ENCODE measurements around the gene PAM.

Gene PAM

DNA sequence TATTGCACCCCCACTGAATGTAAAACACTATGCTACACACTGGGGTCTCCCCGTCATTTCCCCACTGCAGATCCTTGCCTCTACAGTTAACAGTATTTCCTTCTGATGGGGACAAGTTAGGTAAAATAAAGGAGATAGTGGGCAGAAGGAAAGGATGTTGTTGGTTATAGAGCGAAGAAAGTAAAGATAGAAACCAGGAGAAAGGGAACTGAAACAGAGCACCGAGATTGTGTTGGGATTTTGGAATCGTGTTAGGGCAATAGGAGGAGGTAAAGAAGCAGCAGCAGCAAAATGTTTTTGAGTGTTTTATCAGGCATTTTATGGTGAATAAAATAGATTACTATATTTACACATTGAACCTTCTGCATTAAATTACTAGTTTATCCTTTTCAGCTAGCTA lies 60.0 kb downstream of the PAM start:
- H3K9ac ChIP-seq (ENCODE audit: low read length), result no peak overlapping the region
- no peaks in the 10 kb centered on the region for H3K36me3 ChIP-seq (ENCODE audit: control insufficient read depth, insufficient read depth, low read length)
- no peaks in the 10 kb centered on the region for H3K27me3 ChIP-seq (ENCODE audit: control insufficient read depth, insufficient read depth, low read length)
- H3K4me1 ChIP-seq (ENCODE audit: control insufficient read depth, insufficient read depth, low read length), result peaks cover 4% of the 10 kb centered on the region; the same call in 1 of the 2 replicates
- no peaks in the 10 kb centered on the region for H3K9me3 ChIP-seq (ENCODE audit: control insufficient read depth, insufficient read depth, low read depth, low read length)
- no peak overlapping the region for H3K4me3 ChIP-seq (ENCODE audit: low read depth, low read length)
- H3K27ac ChIP-seq (ENCODE audit: low read depth, low read length), result no peak overlapping the region

DNA sequence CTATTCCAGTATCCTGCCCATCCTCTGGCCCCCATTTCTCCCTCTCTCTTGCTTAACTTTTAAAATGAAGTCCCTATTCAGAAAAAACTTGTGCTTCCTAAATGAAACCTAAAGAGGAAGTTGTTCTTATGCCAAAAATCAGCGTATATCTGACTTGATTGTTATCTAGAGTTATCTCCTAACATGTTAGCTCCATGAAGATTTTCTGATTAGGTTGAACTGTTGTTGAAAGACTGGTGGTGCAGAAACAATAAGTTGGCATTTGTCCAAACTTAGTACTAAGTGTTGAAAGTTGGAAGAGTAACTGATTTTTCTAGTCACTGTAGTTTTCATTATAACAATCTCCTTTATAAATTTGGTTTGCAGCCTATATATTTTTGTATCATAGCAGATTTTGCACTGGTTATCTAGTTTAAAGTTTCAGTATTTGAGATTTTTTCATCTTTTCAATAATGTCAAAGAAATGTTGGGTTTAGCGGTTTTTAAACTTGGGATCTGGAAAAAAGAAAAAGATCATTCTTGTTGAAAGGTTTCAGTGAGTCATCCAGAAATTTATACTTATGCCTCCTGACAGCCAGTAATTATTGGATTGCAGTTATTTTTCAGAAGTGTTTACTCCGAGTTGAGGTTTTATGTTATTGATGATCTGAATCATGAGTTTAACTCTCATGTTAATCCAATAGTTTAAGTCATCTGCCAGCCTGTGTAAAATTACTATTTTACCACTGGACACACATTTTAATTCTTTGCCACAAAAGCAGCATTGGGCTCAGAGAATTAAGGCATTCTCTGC lies 60.6 kb downstream of the PAM start:
- H3K27me3 ChIP-seq (ENCODE audit: control insufficient read depth, insufficient read depth, low read length), result no peaks in the 10 kb centered on the region
- H3K9ac ChIP-seq (ENCODE audit: low read length), result no peak overlapping the region
- no peak overlapping the region for H3K4me3 ChIP-seq (ENCODE audit: low read depth, low read length)
- H3K27ac ChIP-seq (ENCODE audit: low read depth, low read length), result no peak overlapping the region
- no peaks in the 10 kb centered on the region for H3K9me3 ChIP-seq (ENCODE audit: control insufficient read depth, insufficient read depth, low read depth, low read length)
- no peaks in the 10 kb centered on the region for H3K36me3 ChIP-seq (ENCODE audit: control insufficient read depth, insufficient read depth, low read length)
- H3K4me1 ChIP-seq (ENCODE audit: control insufficient read depth, insufficient read depth, low read length), result peaks cover 4% of the 10 kb centered on the region; the same call in 1 of the 2 replicates

DNA sequence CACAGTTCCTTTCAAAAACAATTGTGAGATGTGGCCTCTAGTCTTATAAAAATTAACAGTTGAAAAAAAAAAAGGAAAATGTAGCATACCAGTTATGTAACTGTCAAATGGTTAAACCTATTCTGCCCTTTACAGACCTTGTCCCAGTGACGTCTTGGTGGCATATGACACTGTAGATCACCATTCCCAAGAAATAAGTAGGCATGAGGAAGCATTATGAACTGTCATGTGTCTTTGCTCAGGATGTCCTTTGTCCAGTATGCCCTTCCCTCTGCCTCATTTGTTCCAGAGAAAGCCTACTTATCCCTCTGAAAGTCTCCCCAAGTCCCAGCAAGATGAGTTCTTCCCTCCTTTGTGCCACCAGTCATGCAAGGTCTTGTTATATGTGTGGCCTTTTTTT lies 63.2 kb downstream of the PAM start:
- Histone ChIP-seq H3K9me3 (ENCODE audit: control insufficient read depth, insufficient read depth, low read depth, low read length) (no peaks in the 10 kb centered on the region), H3K36me3 (ENCODE audit: control insufficient read depth, insufficient read depth, low read length) (no peaks in the 10 kb centered on the region), H3K9ac (ENCODE audit: low read length) (no peak overlapping the region), H3K27ac (ENCODE audit: low read depth, low read length) (no peak overlapping the region), H3K4me1 (ENCODE audit: control insufficient read depth, insufficient read depth, low read length) (peaks cover 4% of the 10 kb centered on the region; the same call in 1 of the 2 replicates), H3K27me3 (ENCODE audit: control insufficient read depth, insufficient read depth, low read length) (no peaks in the 10 kb centered on the region), H3K4me3 (ENCODE audit: low read depth, low read length) (no peak overlapping the region)

DNA sequence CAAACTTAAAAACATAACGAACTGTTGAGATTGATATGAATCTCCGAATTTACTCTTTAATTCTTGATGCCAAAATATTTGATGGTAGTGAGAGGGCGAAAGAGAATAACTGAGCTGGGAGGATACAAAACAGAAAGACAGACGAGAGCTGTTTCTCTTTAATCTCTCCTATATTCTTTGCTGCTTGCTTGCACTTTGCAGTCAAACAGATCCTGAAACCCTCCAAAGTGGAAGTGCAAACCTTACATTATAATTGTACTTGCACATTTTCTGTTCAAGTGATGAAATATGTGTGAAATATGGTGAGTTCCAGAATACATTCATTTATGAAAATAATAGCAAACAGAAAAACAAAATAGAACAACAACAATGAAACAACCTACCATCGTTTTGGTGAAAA lies 63.8 kb downstream of the PAM start:
- no peak overlapping the region for H3K9ac ChIP-seq (ENCODE audit: low read length)
- no peaks in the 10 kb centered on the region for H3K36me3 ChIP-seq (ENCODE audit: control insufficient read depth, insufficient read depth, low read length)
- H3K9me3 ChIP-seq (ENCODE audit: control insufficient read depth, insufficient read depth, low read depth, low read length), result no peaks in the 10 kb centered on the region
- H3K27me3 ChIP-seq (ENCODE audit: control insufficient read depth, insufficient read depth, low read length), result no peaks in the 10 kb centered on the region
- no peak overlapping the region for H3K4me3 ChIP-seq (ENCODE audit: low read depth, low read length)
- H3K27ac ChIP-seq (ENCODE audit: low read depth, low read length), result no peak overlapping the region
- H3K4me1 ChIP-seq (ENCODE audit: control insufficient read depth, insufficient read depth, low read length), result peaks cover 4% of the 10 kb centered on the region; the same call in 1 of the 2 replicates

DNA sequence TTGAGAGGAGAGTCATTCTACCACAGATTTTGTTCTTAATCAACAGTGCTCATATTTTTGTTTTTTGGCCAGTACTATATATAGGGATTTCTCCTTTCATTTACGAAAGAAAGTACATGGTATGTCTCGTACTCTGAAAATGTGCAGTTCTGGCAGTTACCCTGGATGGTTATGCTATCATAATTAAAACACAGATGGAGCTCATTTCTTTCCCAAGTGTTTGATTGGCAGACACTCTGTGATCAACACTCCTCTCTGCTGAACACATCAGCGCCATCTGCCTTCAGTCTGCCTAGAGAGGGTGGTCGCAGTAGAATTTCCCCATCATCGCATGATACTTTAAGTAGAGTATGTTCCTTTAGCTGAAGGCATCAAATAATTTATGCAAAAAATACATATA lies 64.5 kb downstream of the PAM start:
- H3K4me1 ChIP-seq (ENCODE audit: control insufficient read depth, insufficient read depth, low read length), result peaks cover 4% of the 10 kb centered on the region; the same call in 1 of the 2 replicates
- H3K9me3 ChIP-seq (ENCODE audit: control insufficient read depth, insufficient read depth, low read depth, low read length), result no peaks in the 10 kb centered on the region
- no peaks in the 10 kb centered on the region for H3K36me3 ChIP-seq (ENCODE audit: control insufficient read depth, insufficient read depth, low read length)
- H3K9ac ChIP-seq (ENCODE audit: low read length), result no peak overlapping the region
- H3K27me3 ChIP-seq (ENCODE audit: control insufficient read depth, insufficient read depth, low read length), result no peaks in the 10 kb centered on the region
- no peak overlapping the region for H3K4me3 ChIP-seq (ENCODE audit: low read depth, low read length)
- no peak overlapping the region for H3K27ac ChIP-seq (ENCODE audit: low read depth, low read length)

DNA sequence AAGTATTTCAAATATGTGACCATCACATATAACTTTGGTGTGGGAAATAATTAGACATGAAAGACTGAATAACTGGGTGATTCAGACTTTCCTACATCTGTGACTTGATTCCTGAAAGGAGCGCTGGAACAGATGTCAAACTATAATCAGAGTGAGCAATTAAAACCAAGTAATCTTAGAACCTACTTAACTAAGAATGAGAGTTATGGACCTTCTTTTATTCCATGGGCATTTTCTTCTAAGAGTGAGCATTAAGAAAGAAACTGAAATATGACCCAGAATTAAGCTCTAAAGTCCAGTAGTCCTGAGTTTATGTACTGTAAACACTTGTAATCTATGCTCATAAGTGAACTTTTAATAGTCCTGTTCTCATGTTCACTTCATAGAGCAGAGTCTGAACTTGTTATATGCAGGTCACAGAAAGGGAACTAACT lies 68.4 kb downstream of the PAM start:
- no peak overlapping the region for H3K27ac ChIP-seq (ENCODE audit: low read depth, low read length)
- H3K9ac ChIP-seq (ENCODE audit: low read length), result no peak overlapping the region
- H3K9me3 ChIP-seq (ENCODE audit: control insufficient read depth, insufficient read depth, low read depth, low read length), result no peaks in the 10 kb centered on the region
- H3K4me1 ChIP-seq (ENCODE audit: control insufficient read depth, insufficient read depth, low read length), result peaks cover 7% of the 10 kb centered on the region; the same call in 1 of the 2 replicates
- no peaks in the 10 kb centered on the region for H3K27me3 ChIP-seq (ENCODE audit: control insufficient read depth, insufficient read depth, low read length)
- no peaks in the 10 kb centered on the region for H3K36me3 ChIP-seq (ENCODE audit: control insufficient read depth, insufficient read depth, low read length)
- H3K4me3 ChIP-seq (ENCODE audit: low read depth, low read length), result no peak overlapping the region

DNA sequence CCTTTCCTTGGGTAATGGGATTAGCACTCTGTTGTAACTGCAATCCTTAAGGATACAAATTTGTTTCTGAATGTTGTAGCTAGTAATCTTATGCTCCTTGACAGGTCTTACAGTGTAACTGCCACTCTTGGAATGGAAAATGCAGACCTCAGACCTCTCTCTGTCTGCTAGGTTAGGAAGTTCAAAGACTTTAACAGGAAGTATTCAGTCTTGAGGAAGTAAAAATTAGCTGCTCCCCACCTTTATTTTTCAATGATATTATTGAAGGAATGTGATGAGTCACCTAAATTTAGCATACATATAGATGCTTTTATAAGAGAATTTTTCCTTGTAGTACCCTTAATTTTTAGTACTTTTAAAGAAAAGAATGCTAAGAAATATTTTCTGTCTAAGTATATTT lies 71.5 kb downstream of the PAM start:
- Histone ChIP-seq H3K36me3 (ENCODE audit: control insufficient read depth, insufficient read depth, low read length) (no peaks in the 10 kb centered on the region), H3K4me1 (ENCODE audit: control insufficient read depth, insufficient read depth, low read length) (peaks cover 7% of the 10 kb centered on the region; the same call in 1 of the 2 replicates), H3K9me3 (ENCODE audit: control insufficient read depth, insufficient read depth, low read depth, low read length) (peaks cover 8% of the 10 kb centered on the region), H3K27me3 (ENCODE audit: control insufficient read depth, insufficient read depth, low read length) (no peaks in the 10 kb centered on the region), H3K4me3 (ENCODE audit: low read depth, low read length) (no peak overlapping the region), H3K27ac (ENCODE audit: low read depth, low read length) (no peak overlapping the region), H3K9ac (ENCODE audit: low read length) (no peak overlapping the region)

DNA sequence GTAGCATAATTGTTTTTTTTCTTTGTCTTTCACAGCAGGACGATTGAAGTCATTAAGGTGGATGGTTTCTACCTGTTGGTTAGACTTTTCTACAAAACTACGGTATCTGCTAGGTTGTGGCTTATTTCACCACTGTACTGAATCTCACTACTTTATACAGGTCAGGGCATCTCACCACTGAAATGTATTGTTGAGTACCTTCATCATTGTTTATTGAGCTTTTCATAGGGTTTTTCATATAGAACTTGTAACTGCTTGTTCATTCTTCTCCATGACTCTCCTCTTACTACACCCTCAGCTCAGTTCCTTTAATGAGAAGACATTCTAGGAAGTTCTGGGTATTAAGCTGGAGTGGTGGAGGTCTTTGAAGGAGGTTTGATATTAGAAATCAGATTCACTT lies 75.1 kb downstream of the PAM start:
- H3K27me3 ChIP-seq (ENCODE audit: control insufficient read depth, insufficient read depth, low read length), result no peaks in the 10 kb centered on the region
- H3K9me3 ChIP-seq (ENCODE audit: control insufficient read depth, insufficient read depth, low read depth, low read length), result peaks cover 8% of the 10 kb centered on the region
- no peak overlapping the region for H3K27ac ChIP-seq (ENCODE audit: low read depth, low read length)
- H3K9ac ChIP-seq (ENCODE audit: low read length), result no peak overlapping the region
- no peaks in the 10 kb centered on the region for H3K36me3 ChIP-seq (ENCODE audit: control insufficient read depth, insufficient read depth, low read length)
- peaks cover 7% of the 10 kb centered on the region; the same call in 1 of the 2 replicates for H3K4me1 ChIP-seq (ENCODE audit: control insufficient read depth, insufficient read depth, low read length)
- no peak overlapping the region for H3K4me3 ChIP-seq (ENCODE audit: low read depth, low read length)

DNA sequence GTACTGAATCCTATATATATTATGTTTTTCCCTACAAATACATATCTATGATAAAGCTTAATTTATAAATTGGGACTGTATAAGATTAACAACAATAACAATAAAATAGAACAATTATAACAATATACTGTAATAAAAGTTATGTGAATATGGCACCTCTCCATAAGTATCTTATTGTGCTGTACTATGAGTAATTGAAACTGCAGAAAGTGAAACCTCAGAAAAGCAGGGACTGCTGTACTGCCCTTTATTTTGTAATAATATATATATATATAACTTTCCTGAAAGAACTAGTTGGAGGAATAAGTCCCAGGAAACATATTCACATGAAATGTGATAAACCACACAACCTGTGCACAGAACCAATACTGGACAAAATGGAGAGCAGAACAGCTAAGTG lies 77.3 kb downstream of the PAM start:
- H3K4me3 ChIP-seq (ENCODE audit: low read depth, low read length), result no peak overlapping the region
- H3K27me3 ChIP-seq (ENCODE audit: control insufficient read depth, insufficient read depth, low read length), result no peaks in the 10 kb centered on the region
- H3K4me1 ChIP-seq (ENCODE audit: control insufficient read depth, insufficient read depth, low read length), result no peaks in the 10 kb centered on the region
- H3K27ac ChIP-seq (ENCODE audit: low read depth, low read length), result no peak overlapping the region
- H3K36me3 ChIP-seq (ENCODE audit: control insufficient read depth, insufficient read depth, low read length), result no peaks in the 10 kb centered on the region
- peaks cover 8% of the 10 kb centered on the region for H3K9me3 ChIP-seq (ENCODE audit: control insufficient read depth, insufficient read depth, low read depth, low read length)
- no peak overlapping the region for H3K9ac ChIP-seq (ENCODE audit: low read length)

DNA sequence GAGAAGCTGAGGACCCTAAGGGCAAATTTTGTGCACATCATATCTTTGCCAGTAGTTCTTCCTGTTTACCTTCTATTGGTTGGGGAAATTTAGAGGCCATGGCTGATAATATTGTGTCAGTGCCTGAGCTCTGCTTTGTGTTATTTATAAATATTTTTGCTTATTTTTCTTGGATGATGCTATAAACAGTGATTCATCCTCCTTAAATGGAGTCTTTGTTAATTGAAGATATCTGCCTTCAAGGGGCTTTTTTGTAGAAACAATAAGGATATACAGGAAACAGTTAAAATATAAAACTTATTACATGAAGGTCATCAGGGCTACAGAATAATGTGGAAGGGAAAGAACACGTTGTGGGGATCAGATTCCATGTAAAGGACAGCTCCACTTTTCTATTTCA lies 78.0 kb downstream of the PAM start:
- no peaks in the 10 kb centered on the region for H3K4me1 ChIP-seq (ENCODE audit: control insufficient read depth, insufficient read depth, low read length)
- no peaks in the 10 kb centered on the region for H3K36me3 ChIP-seq (ENCODE audit: control insufficient read depth, insufficient read depth, low read length)
- H3K27me3 ChIP-seq (ENCODE audit: control insufficient read depth, insufficient read depth, low read length), result no peaks in the 10 kb centered on the region
- H3K4me3 ChIP-seq (ENCODE audit: low read depth, low read length), result no peak overlapping the region
- H3K27ac ChIP-seq (ENCODE audit: low read depth, low read length), result no peak overlapping the region
- no peak overlapping the region for H3K9ac ChIP-seq (ENCODE audit: low read length)
- peaks cover 8% of the 10 kb centered on the region for H3K9me3 ChIP-seq (ENCODE audit: control insufficient read depth, insufficient read depth, low read depth, low read length)

DNA sequence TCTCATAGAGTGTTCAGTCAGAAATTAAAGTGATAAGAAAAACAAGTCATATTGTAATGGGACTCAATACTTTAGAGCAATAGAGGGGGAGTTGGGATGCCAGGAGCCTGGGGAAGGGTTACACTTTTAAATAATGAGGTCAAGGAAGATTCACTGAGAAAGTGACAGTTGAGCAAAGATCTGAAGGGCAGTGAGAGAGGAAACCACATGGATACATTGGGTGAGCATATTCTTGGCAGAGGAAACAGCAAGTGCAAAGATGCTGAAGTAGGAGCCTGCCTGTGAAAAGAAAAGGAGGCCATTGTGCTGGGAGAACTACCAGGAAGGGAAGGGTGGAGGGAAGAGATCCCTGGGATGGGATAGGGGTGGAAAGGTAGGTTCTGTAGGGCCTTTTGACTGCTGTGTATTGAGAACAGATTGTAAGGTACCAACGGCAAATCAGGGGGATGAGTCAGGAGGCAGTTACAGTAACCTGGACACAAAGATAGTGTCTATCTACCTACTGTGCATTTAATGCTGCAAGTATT lies 79.4 kb downstream of the PAM start:
- H3K4me3 ChIP-seq (ENCODE audit: low read depth, low read length), result no peak overlapping the region
- no peaks in the 10 kb centered on the region for H3K27me3 ChIP-seq (ENCODE audit: control insufficient read depth, insufficient read depth, low read length)
- H3K9ac ChIP-seq (ENCODE audit: low read length), result no peak overlapping the region
- H3K36me3 ChIP-seq (ENCODE audit: control insufficient read depth, insufficient read depth, low read length), result no peaks in the 10 kb centered on the region
- no peaks in the 10 kb centered on the region for H3K4me1 ChIP-seq (ENCODE audit: control insufficient read depth, insufficient read depth, low read length)
- H3K9me3 ChIP-seq (ENCODE audit: control insufficient read depth, insufficient read depth, low read depth, low read length), result peaks cover 8% of the 10 kb centered on the region
- H3K27ac ChIP-seq (ENCODE audit: low read depth, low read length), result no peak overlapping the region

Measured in HUES6 (cell line).